ENCODE data around the gene BCL2. TPM values are rescaled to one million over a fixed set of nuclear protein-coding genes. Genes with fewer than 3 reads are reported as not detected.

BCL2 gene
- total RNA-seq, 1 donor from 2014 or later: 18.7 TPM

DNA sequence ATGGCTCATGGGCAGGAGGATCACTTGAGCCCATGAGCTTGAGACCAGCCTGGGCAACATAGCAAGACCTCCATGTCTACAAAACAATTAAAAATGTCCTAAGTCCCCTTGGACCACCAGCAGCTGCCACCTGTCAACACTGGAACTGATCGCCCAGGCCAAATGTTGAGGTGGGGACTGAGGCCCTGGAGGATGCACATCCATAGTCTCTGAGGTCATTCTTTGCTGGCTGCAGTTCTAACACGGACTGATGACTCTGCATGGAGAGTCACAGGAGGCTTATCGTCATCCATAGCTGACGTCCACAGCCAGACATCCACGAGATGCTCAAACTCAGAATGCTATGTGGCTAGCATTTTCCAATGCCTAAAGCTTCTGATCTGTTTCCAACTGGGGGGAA lies 151.3 kb downstream of the BCL2 start:
- H3K36me3 ChIP-seq: no peaks in the 10 kb centered on the region
- no peak overlapping the region for H3K4me3 ChIP-seq
- H3K4me1 ChIP-seq: peaks cover 23% of the 10 kb centered on the region
- no peak overlapping the region for H3K27ac ChIP-seq
- intact Hi-C loops (cut with DNase I): no loop called here
- no peaks in the 10 kb centered on the region for H3K27me3 ChIP-seq
- no peaks in the 10 kb centered on the region for H3K9me3 ChIP-seq
- TF ChIP-seq POLR2A (IDR thresholded peaks at IDR 0.05) (no peak), POLR2AphosphoS5 (IDR thresholded peaks at IDR 0.05; ENCODE audit: insufficient read depth in 1 of 2, low read depth in 1 of 2) (no peak)
- TF ChIP-seq, protein P1, sequence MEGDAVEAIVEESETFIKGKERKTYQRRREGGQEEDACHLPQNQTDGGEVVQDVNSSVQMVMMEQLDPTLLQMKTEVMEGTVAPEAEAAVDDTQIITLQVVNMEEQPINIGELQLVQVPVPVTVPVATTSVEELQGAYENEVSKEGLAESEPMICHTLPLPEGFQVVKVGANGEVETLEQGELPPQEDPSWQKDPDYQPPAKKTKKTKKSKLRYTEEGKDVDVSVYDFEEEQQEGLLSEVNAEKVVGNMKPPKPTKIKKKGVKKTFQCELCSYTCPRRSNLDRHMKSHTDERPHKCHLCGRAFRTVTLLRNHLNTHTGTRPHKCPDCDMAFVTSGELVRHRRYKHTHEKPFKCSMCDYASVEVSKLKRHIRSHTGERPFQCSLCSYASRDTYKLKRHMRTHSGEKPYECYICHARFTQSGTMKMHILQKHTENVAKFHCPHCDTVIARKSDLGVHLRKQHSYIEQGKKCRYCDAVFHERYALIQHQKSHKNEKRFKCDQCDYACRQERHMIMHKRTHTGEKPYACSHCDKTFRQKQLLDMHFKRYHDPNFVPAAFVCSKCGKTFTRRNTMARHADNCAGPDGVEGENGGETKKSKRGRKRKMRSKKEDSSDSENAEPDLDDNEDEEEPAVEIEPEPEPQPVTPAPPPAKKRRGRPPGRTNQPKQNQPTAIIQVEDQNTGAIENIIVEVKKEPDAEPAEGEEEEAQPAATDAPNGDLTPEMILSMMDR (IDR thresholded peaks at IDR 0.05): no peak
- DNase-seq (ENCODE audit: extremely low spot score in 2 of 2): no peak

DNA sequence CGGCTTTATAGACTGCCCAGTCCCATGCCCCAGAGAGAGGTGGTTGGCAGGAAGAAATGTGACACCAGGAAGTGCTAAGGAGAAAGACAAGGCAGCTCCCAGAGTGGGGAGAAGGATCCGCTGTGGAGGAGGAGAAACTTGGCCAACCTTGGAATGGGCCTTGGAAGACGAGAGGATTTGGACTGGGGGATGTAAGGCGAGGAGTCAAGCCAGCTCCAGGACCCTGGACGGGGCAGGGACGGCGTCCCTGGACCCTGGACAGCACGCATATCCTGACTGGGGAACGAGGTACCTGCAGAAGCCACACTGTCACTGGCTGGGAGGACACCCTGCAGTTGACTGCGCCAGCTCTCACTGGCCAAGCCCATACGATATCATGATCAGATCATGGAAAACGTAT lies 153.4 kb downstream of the BCL2 start:
- intact Hi-C loops (cut with DNase I): no loop called here
- TF ChIP-seq POLR2AphosphoS5 (IDR thresholded peaks at IDR 0.05; ENCODE audit: insufficient read depth in 1 of 2, low read depth in 1 of 2) (no peak), POLR2A (IDR thresholded peaks at IDR 0.05) (no peak)
- TF ChIP-seq, protein P1 (IDR thresholded peaks at IDR 0.05): no peak
- H3K4me3 ChIP-seq: no peak overlapping the region
- H3K27ac ChIP-seq: no peak overlapping the region
- H3K36me3 ChIP-seq: no peaks in the 10 kb centered on the region
- H3K27me3 ChIP-seq: no peaks in the 10 kb centered on the region
- peaks cover 38% of the 10 kb centered on the region for H3K4me1 ChIP-seq
- no peak for DNase-seq (ENCODE audit: extremely low spot score in 2 of 2)
- H3K9me3 ChIP-seq: no peaks in the 10 kb centered on the region

DNA sequence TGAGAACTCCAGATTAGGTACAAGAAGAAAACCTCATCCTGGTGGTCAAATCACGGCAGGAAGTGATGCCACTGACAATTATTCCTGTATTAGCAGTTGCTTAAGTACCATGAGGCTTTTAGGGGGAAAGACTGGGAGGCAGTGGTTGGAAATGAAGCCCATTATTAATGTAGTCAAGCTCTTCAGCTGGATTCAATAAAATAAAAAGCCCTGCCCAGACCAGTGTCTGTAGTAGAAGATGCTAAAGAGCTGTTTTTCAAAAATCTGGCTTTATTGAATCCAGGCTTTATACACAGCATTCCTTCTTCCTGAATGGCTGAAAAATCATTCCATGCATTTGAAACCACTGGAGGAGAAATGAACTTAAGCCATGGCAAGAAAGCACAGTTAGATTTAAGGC lies 155.2 kb downstream of the BCL2 start:
- no peaks in the 10 kb centered on the region for H3K36me3 ChIP-seq
- TF ChIP-seq POLR2A (IDR thresholded peaks at IDR 0.05): no peak
- no peak for TF ChIP-seq POLR2AphosphoS5 (IDR thresholded peaks at IDR 0.05; ENCODE audit: insufficient read depth in 1 of 2, low read depth in 1 of 2)
- TF ChIP-seq, protein P1 (IDR thresholded peaks at IDR 0.05): no peak
- H3K4me1 ChIP-seq: peaks cover 56% of the 10 kb centered on the region
- H3K9me3 ChIP-seq: no peaks in the 10 kb centered on the region
- no peak for DNase-seq (ENCODE audit: extremely low spot score in 2 of 2)
- peak overlapping the region; percentile 93 for H3K27ac ChIP-seq
- intact Hi-C loops (cut with DNase I): no loop called here
- H3K27me3 ChIP-seq: no peaks in the 10 kb centered on the region
- H3K4me3 ChIP-seq: no peak overlapping the region

DNA sequence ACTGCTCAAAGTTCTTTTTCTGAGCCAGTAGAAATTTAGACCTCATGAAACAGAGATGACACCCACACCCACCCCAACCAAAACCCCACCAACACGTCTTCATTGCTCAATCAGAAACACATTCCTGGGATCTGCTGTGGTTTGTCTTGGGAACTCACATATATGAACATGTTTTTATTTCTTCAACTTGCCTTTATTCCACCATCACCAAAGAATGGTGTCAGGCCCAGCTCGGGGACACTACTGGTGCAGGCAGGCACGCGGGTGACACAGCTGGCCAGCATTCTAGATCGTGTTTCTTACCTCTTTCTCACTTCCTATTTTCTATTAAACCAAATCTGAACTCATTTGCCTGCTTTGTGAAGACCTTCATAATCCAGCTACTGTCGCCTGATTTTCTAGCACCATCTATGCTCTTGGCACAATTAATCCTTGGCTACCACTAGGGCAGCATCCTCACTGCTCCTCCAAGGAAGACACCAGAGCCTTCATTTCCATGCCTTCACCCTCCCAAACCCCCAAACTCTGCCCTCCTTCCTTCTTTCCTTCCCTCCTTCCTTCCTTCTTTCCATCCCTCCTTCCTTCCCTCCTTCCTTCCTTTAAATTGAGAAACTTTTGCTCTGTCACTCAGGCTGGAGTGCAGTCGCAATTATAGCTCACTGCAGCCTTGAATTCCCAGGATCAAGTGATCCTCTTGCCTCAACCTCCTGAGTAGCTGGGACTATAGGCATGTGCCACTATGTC lies 157.1 kb downstream of the BCL2 start:
- no peaks in the 10 kb centered on the region for H3K36me3 ChIP-seq
- intact Hi-C loops (cut with DNase I): no loop called here
- no peak for DNase-seq (ENCODE audit: extremely low spot score in 2 of 2)
- TF ChIP-seq POLR2AphosphoS5 (IDR thresholded peaks at IDR 0.05; ENCODE audit: insufficient read depth in 1 of 2, low read depth in 1 of 2) (no peak), POLR2A (IDR thresholded peaks at IDR 0.05) (no peak)
- TF ChIP-seq, protein P1 (IDR thresholded peaks at IDR 0.05): no peak
- no peaks in the 10 kb centered on the region for H3K9me3 ChIP-seq
- no peaks in the 10 kb centered on the region for H3K27me3 ChIP-seq
- H3K27ac ChIP-seq: peak overlapping the region; percentile 93
- peaks cover 75% of the 10 kb centered on the region for H3K4me1 ChIP-seq
- H3K4me3 ChIP-seq: no peak overlapping the region

DNA sequence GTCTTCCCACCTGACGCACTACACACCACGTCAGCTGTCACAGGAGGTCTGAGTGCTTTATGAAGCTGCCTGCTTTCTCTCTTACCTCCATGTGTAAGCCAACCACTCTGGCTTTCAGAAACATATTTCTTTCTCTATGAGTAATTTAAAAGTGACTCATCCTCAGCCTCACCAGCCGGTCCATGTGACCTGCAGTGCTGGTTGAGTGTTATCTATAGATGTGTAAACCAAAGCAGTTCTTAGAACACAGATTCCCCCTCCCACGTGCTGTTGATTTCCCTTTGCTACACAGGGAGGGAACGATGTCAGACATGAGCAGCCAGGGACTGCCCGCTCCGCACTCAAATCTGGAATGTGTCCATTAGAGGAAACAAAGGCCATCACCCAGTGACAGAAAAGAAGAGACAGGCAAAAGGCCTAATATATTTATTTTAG lies 157.8 kb downstream of the BCL2 start:
- TF ChIP-seq POLR2AphosphoS5 (IDR thresholded peaks at IDR 0.05; ENCODE audit: insufficient read depth in 1 of 2, low read depth in 1 of 2): peak; percentile 31 to 93
- TF ChIP-seq, protein P1 (IDR thresholded peaks at IDR 0.05): no peak
- TF ChIP-seq POLR2A (IDR thresholded peaks at IDR 0.05): peak in 1 of 2 donors; percentile 12
- no peak for DNase-seq (ENCODE audit: extremely low spot score in 2 of 2)
- Histone ChIP-seq H3K36me3 (no peaks in the 10 kb centered on the region), H3K9me3 (no peaks in the 10 kb centered on the region), H3K27me3 (no peaks in the 10 kb centered on the region), H3K4me1 (peaks cover 79% of the 10 kb centered on the region), H3K27ac (peak overlapping the region; percentile 93), H3K4me3 (no peak overlapping the region)
- intact Hi-C loops (cut with DNase I): no loop called here
